H1 (cell line): ENCODE measurements around the gene SLTM. TPM values are rescaled to one million over a fixed set of nuclear protein-coding genes. Genes with fewer than 3 reads are reported as not detected.

Experiments
- SIRT6 ChIP-seq: IDR thresholded peaks from one replicate; pipeline ENCODE4 v1.7.1; 2012; ENCODE audit warnings: low read length, inconsistent platforms
- TAF7 ChIP-seq: optimal IDR thresholded peaks from 2 replicates; pipeline ENCODE3; 2011; ENCODE audit warnings: low read depth, mild to moderate bottlenecking, inconsistent platforms, low read length, moderate library complexity, borderline replicate concordance
- polyA plus RNA-seq, 7 experiments: library from polyadenylated mRNA; depleted of rRNA in 3 of 7; stranded (reverse) in 5 of 7; unstranded in 2 of 7; fragments of >200 nt in 5 of 7; fragments of 200-250 nt in 2 of 7; gene quantifications; 1 replicate in 5 of 7; 2 replicates in 1 of 7; 4 replicates in 1 of 7; pipeline versions ENCODE4 v1.2.1 to v1.2.3, GENCODE V29; 2011 to 2013; ENCODE audit warnings: missing spikeins in 2 of 7, mixed read lengths in 2 of 7
- total RNA-seq: library from RNA; stranded (reverse); fragmentation: NEBNext Ultra II Directional; extraction: Animal tissue kit (Norgen Biotek cat#: 25700); gene quantifications from 2 replicates; pipeline ENCODE4 v1.2.1, GENCODE V29; 2021

Gene SLTM
- total and polyA plus RNA-seq, 2 of the 8 experiments (the other 6 are each of a cell fraction or from before 2014, with no cell fraction given) = 30.8 to 149 TPM

DNA sequence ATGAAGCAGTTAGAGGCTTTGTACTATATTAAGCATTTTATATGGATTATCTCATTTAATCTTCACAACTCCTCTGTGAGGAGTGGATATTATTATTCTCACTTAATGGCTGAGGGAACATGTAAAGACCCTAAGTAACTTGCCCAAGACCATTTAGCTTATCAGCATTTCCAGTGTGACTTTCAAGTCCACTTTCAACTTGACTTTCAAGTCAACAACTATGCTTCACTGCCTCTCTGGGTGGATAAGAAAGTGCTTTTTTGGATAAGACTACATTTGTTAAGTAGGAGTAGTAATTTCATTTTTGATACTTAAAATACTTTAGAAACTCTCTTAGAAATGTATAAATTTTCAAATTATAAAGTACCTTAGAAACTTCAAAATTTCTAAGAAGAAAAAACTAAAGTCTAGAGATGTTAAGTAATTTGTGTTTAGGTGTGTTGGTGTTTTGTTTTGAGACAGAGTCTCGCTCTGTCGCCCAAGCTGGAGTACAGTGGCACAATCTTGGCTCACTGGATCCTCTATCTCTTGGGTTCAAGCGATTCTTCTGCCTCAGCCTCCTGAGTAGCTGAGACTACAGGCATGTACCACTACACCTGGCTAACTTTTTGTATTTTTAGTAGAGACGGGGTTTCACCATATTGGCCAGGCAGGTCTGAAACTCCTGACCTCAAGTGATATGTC, 90.6 kb downstream of the SLTM start (continued):
- TF ChIP-seq TAF7 (no peak), SIRT6 (no peak)
